ENCODE data around the gene C10orf71. TPM values are rescaled to one million over a fixed set of nuclear protein-coding genes. Genes with fewer than 3 reads are reported as not detected.

C10orf71 gene
- total RNA-seq, 1 experiment from 2014 or later = not detected

DNA sequence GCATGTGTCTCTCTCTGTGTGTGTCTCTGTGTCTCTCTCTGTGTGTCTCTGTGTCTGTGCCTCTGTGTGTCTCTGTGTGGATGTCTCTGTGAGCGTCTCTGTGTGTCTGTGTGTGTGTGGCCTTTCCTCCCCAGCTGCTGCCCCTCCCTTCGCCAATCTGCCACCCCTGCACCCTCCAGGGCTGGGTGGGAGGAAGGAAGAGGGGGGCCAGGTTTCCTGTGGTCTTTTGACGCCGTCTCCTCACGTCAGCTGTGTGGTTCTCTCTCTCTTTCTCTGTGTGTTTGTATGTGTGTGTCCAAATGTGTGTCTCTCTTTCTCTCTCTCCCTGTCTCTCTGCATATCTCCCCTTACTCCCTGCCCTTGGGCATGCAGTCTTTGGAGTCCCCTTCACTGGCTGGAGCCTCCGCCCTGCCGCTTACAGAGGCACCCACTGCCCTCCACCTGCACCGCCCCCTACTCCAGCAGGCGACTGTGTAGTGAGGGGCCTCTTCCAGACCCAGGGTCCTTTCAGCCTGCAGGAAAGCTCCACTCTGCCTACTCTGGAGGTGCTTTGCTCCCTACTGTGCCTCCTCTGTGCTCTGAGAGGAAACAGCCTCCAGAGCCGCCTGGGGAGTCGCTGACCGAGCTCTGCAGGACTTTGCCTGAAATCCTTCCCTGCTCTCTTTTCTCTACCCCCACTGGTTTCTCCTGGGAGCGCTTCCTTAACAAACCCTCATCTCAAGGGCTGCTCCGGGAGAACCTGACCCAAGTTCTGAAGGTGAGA, 44.2 kb upstream of the C10orf71 start:
- Histone ChIP-seq H3K36me3 (ENCODE audit: control insufficient read depth, insufficient read depth, low read length) (no peaks in the 10 kb centered on the region), H3K4me1 (ENCODE audit: control insufficient read depth, insufficient read depth, low read length) (no peaks in the 10 kb centered on the region), H3K4me3 (ENCODE audit: low read depth in 2 of 2, low read length in 2 of 2) (no peak overlapping the region), H3K9me3 (ENCODE audit: control insufficient read depth, insufficient read depth, low read depth, low read length) (no peaks in the 10 kb centered on the region; the same call in 1 of the 2 replicates), H3K27me3 (ENCODE audit: control insufficient read depth, insufficient read depth, low read length) (no peaks in the 10 kb centered on the region), H3K27ac (ENCODE audit: low read length) (no peak overlapping the region)
- intact Hi-C loops (cut with micrococcal nuclease; ENCODE audit: unreplicated experiment) (no loop called here), in situ Hi-C loops (cut with HindIII; ENCODE audit: low pct_unique_long_range_greater_than_20kb, low sequenced_read_pairs) (no loop called here)
- CTCF ChIA-PET = no interaction called here
- BruUV-seq (replicated peaks) = no TSS peak
- POLR2A ChIA-PET = no interaction called here
- DNase-seq (ENCODE audit: low read depth, low spot score) = no peak
- TF ChIP-seq CTCF (IDR thresholded peaks at IDR 0.05) = no peak
- TF ChIP-seq POLR2AphosphoS5 (IDR thresholded peaks at IDR 0.05; ENCODE audit: low read depth, low read length) = no peak
- no peak for TF ChIP-seq TCF7L2 (IDR thresholded peaks at IDR 0.05; ENCODE audit: low read depth, low read length)
- no peak for TF ChIP-seq SIN3A (IDR thresholded peaks at IDR 0.05; ENCODE audit: borderline replicate concordance, insufficient read depth, low read depth, low read length)
- no peak for TF ChIP-seq REST (IDR thresholded peaks at IDR 0.05; ENCODE audit: insufficient read depth in 1 of 2, low read depth in 2 of 2, low read length in 1 of 2)
- peak; percentile 30; the same call in 1 of the 2 replicates for ATAC-seq

- H3K27me3 ChIP-seq (ENCODE audit: control insufficient read depth, insufficient read depth, low read length) = no peaks in the 10 kb centered on the region; the same call in 1 of the 2 replicates
- TF ChIP-seq TCF7L2 (IDR thresholded peaks at IDR 0.05; ENCODE audit: low read depth, low read length) (no peak), POLR2AphosphoS5 (IDR thresholded peaks at IDR 0.05; ENCODE audit: low read depth, low read length) (no peak), CTCF (IDR thresholded peaks at IDR 0.05) (no peak), REST (IDR thresholded peaks at IDR 0.05; ENCODE audit: insufficient read depth in 1 of 2, low read depth in 2 of 2, low read length in 1 of 2) (no peak), SIN3A (IDR thresholded peaks at IDR 0.05; ENCODE audit: borderline replicate concordance, insufficient read depth, low read depth, low read length) (no peak)
- DNase-seq (ENCODE audit: low read depth, low spot score) (no peak), ATAC-seq (no peak)
- no peaks in the 10 kb centered on the region for H3K36me3 ChIP-seq (ENCODE audit: control insufficient read depth, insufficient read depth, low read length)
- intact Hi-C loops (cut with micrococcal nuclease; ENCODE audit: unreplicated experiment) = no loop called here
- ChIA-PET CTCF (no interaction called here), POLR2A (no interaction called here)
- no TSS peak for BruUV-seq (replicated peaks)
- in situ Hi-C loops (cut with HindIII; ENCODE audit: low pct_unique_long_range_greater_than_20kb, low sequenced_read_pairs) = no loop called here
- H3K4me1 ChIP-seq (ENCODE audit: control insufficient read depth, insufficient read depth, low read length) = no peaks in the 10 kb centered on the region
- H3K9me3 ChIP-seq (ENCODE audit: control insufficient read depth, insufficient read depth, low read depth, low read length) = no peaks in the 10 kb centered on the region; the same call in 1 of the 2 replicates
- no peak overlapping the region for H3K4me3 ChIP-seq (ENCODE audit: low read depth in 2 of 2, low read length in 2 of 2)
- no peak overlapping the region for H3K27ac ChIP-seq (ENCODE audit: low read length)
Observed at GRCh38 chr10:49255883-49256282, 43.1 kb upstream of the C10orf71 start.
